Stimulated activated CD8-positive, alpha-beta memory T cell treated with anti-CD3 and anti-CD28 coated beads, Interleukin-15, amount 100 ng/mL, for 4 hours (primary cell): Measurements from ENCODE around the gene PIGH.
A peak's percentile ranks its signal among the peaks of the same experiment; 100 is the strongest.
"Not testable (repeated sequence)": the region's sequence is repeated elsewhere in the genome, so short reads cannot be mapped to it uniquely, and the experiment has no call there.

Experiments used
- DNase-seq, 2 donors: peaks; one replicate each; pipeline ENCODE4 v3.0.0-alpha.2; 2020; ENCODE audit warnings: low read depth in 2 of 2

The PIGH gene

GRCh38 chr14:67599698-67600561 lies at the start of gene PIGH:
Gene PIGH (minus strand): TSS chr14:67600268. CDS start chr14:67600203, 65 bp downstream.
- DNase-seq = peak; percentile 85 to 89

GRCh38 chr14:67646131-67646530 lies 46.1 kb upstream of the PIGH start:
- DNase-seq = no peak

- no peak for DNase-seq
These were observed 45.3 kb upstream of the PIGH start for GRCh38 chr14:67645414-67645813.

- no peak for DNase-seq
These were observed 44.4 kb upstream of the PIGH start for GRCh38 chr14:67644428-67644827.

GRCh38 chr14:67643713-67644112 lies 43.6 kb upstream of the PIGH start:
- DNase-seq = no peak

GRCh38 chr14:67641902-67642749 lies 42.1 kb upstream of the PIGH start:
- DNase-seq = no peak

- no peak for DNase-seq
These were observed 41.4 kb upstream of the PIGH start for GRCh38 chr14:67641480-67641879.

- no peak for DNase-seq
These were observed 38.6 kb upstream of the PIGH start for GRCh38 chr14:67638642-67639041.

- no peak for DNase-seq
These were observed 36.4 kb upstream of the PIGH start for GRCh38 chr14:67636361-67636919.

- DNase-seq = no peak
These were observed 33.5 kb upstream of the PIGH start for GRCh38 chr14:67633451-67634147.

GRCh38 chr14:67630938-67631337 lies 30.9 kb upstream of the PIGH start:
- DNase-seq = no peak

GRCh38 chr14:67630186-67630585 lies 30.1 kb upstream of the PIGH start:
- DNase-seq = no peak

- DNase-seq = no peak
These were observed 27.5 kb upstream of the PIGH start for GRCh38 chr14:67627519-67627918.

GRCh38 chr14:67626131-67626530 lies 26.1 kb upstream of the PIGH start:
- not testable (repeated sequence) for DNase-seq

GRCh38 chr14:67623114-67623513 lies 23.0 kb upstream of the PIGH start:
- no peak for DNase-seq

- DNase-seq = no peak
These were observed 22.6 kb upstream of the PIGH start for GRCh38 chr14:67622675-67623074.

- no peak for DNase-seq
These were observed 20.2 kb upstream of the PIGH start for GRCh38 chr14:67620217-67620785.

GRCh38 chr14:67619446-67620216 lies 19.6 kb upstream of the PIGH start, which contains the start of gene ARG2:
Gene ARG2 (plus strand): TSS chr14:67619920. CDS start chr14:67619978, 58 bp downstream.
- peak; percentile 91 to 95 for DNase-seq

- no peak for DNase-seq
These were observed 18.6 kb upstream of the PIGH start for GRCh38 chr14:67618617-67619063.

GRCh38 chr14:67610491-67610890 lies 10.4 kb upstream of the PIGH start:
- no peak for DNase-seq
